Thyroid gland (tissue), 4 donors: ENCODE data around the gene KLHL1.

Experiments
- POLR2A ChIP-seq, 2 donors: fragments of 450-650 bp; IDR thresholded peaks; one replicate each; pipeline ENCODE4 v1.6.1; 2017; ENCODE audit warnings: antibody characterized with exemption in 2 of 2, mild to moderate bottlenecking in 2 of 2, moderate library complexity in 1 of 2
- TF ChIP-seq, protein P1 (sequence below), 6 experiments: fragments of 200-600 bp in 3 of 6; fragments of 450-650 bp in 3 of 6; sonication (generic) in 3 of 6; IDR thresholded peaks; one replicate each; pipeline ENCODE4 v1.5.1; 2016 to 2019; ENCODE audit warnings: antibody characterized with exemption in 6 of 6, mild to moderate bottlenecking in 2 of 6, inconsistent platforms in 1 of 6, moderate library complexity in 1 of 6

DNA sequence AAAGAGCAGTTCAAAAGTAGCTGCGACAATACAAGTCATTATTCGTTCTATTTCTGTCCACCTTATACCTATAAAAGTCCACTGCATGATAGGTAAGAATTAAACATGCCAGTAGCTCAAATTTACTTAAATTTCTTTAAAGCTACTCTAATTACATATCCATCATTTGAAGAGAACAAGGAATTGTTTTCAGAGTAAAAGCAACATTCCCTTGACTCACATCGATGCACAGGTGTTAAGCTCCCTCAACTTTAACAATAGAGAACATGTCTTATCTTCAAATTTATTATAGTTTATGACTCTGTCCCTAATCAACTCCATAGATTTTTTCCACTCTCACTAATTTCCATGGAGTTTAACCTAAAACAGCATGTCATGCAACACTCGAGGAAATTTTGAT is 158.1 kb downstream of the KLHL1 start:
- no peak for TF ChIP-seq POLR2A (IDR thresholded peaks at IDR 0.05)
- TF ChIP-seq, protein P1, sequence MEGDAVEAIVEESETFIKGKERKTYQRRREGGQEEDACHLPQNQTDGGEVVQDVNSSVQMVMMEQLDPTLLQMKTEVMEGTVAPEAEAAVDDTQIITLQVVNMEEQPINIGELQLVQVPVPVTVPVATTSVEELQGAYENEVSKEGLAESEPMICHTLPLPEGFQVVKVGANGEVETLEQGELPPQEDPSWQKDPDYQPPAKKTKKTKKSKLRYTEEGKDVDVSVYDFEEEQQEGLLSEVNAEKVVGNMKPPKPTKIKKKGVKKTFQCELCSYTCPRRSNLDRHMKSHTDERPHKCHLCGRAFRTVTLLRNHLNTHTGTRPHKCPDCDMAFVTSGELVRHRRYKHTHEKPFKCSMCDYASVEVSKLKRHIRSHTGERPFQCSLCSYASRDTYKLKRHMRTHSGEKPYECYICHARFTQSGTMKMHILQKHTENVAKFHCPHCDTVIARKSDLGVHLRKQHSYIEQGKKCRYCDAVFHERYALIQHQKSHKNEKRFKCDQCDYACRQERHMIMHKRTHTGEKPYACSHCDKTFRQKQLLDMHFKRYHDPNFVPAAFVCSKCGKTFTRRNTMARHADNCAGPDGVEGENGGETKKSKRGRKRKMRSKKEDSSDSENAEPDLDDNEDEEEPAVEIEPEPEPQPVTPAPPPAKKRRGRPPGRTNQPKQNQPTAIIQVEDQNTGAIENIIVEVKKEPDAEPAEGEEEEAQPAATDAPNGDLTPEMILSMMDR (IDR thresholded peaks at IDR 0.05) = no peak
